Natural killer cell (primary cell): ENCODE data around the gene MAP3K19. TPM values are rescaled to one million over a fixed set of nuclear protein-coding genes. Genes with fewer than 3 reads are reported as not detected.

Source experiments
- ATAC-seq, 3 donors: fragments of 150-1000 bp in 2 of 3; fragments of 200-7000 bp in 1 of 3; cut with Tn5 transposase; 1 replicate in 1 of 3; 2 replicates in 2 of 3; pipeline ENCODE4 v1.10.0; 2021; ENCODE audit warnings: mild to moderate bottlenecking in 2 of 3, moderate library complexity in 2 of 3
- DNase-seq, 2 donors: peaks; one replicate each; pipeline versions ENCODE4 v3.0.0 to v3.0.0-alpha.2; 2013 to 2021; ENCODE audit warnings: mixed read lengths in 1 of 2
- H3K27ac ChIP-seq: one replicate; pipeline ENCODE4 v1.5.1; 2013; ENCODE audit warnings: mild to moderate bottlenecking, low read length
- H3K27me3 ChIP-seq: one replicate; pipeline ENCODE4 v1.6.1; 2013; ENCODE audit warnings: low read length; ENCODE audit not compliant: control insufficient read depth, insufficient read depth
- H3K36me3 ChIP-seq: one replicate; pipeline ENCODE4 v1.6.1; 2013; ENCODE audit warnings: low read length; ENCODE audit not compliant: control insufficient read depth, insufficient read depth
- H3K4me1 ChIP-seq: one replicate; pipeline ENCODE4 v1.6.1; 2013; ENCODE audit warnings: low read length; ENCODE audit not compliant: control insufficient read depth, insufficient read depth
- H3K4me3 ChIP-seq: one replicate; pipeline ENCODE4 v1.5.1; 2013; ENCODE audit warnings: low read length
- H3K9me3 ChIP-seq: one replicate; pipeline ENCODE4 v1.6.1; 2013; ENCODE audit warnings: low read length; ENCODE audit not compliant: control insufficient read depth, insufficient read depth
- H3K27ac Mint-ChIP-seq, 2 donors: one replicate each; pipeline ENCODE4 v1.8.0; 2022; ENCODE audit warnings: mild to moderate bottlenecking in 2 of 2, mixed read lengths in 2 of 2, moderate library complexity in 1 of 2
- H3K27me3 Mint-ChIP-seq, 2 donors: one replicate each; pipeline ENCODE4 v1.8.0; 2022; ENCODE audit warnings: low read depth in 2 of 2, mixed read lengths in 2 of 2
- H3K36me3 Mint-ChIP-seq: one replicate; pipeline ENCODE4 v1.8.0; 2022; ENCODE audit warnings: mixed read lengths
- H3K4me1 Mint-ChIP-seq, 2 donors: one replicate each; pipeline ENCODE4 v1.8.0; 2022; ENCODE audit warnings: mixed read lengths in 2 of 2
- H3K4me3 Mint-ChIP-seq: one replicate; pipeline ENCODE4 v1.8.0; 2022; ENCODE audit warnings: mild to moderate bottlenecking, moderate library complexity, mixed read lengths
- H3K9me3 Mint-ChIP-seq, 2 donors: one replicate each; pipeline ENCODE4 v1.8.0; 2022; ENCODE audit warnings: mixed read lengths in 2 of 2
- WGBS: methylation state at CpG from one replicate; pipeline ENCODE4 v1.1.7; 2013; ENCODE audit warnings: missing lambda C conversion rate; ENCODE audit not compliant: insufficient coverage; 5-methylcytosine and 5-hydroxymethylcytosine counted together
- intact Hi-C: fragments of 100-400 bp; cut with micrococcal nuclease; formaldehyde crosslinking; loops from one replicate; pipeline ENCODE4 v1.14.2; 2022
- total RNA-seq, 4 donors: library from RNA; stranded (reverse); fragments of 120-200 nt in 1 of 4; gene quantifications; one replicate each; pipeline versions ENCODE4 v1.2.3 to v1.2.4, GENCODE V29; 2013 to 2022
- TF ChIP-seq, protein P1 (sequence below): fragments of 200-600 bp; IDR thresholded peaks from one replicate; pipeline ENCODE4 v1.8.0; 2022; ENCODE audit warnings: antibody characterized with exemption

The MAP3K19 gene
- total RNA-seq, 3 donors from 2014 or later (not counting 1 experiment from before 2014, with no cell fraction given): not detected

DNA sequence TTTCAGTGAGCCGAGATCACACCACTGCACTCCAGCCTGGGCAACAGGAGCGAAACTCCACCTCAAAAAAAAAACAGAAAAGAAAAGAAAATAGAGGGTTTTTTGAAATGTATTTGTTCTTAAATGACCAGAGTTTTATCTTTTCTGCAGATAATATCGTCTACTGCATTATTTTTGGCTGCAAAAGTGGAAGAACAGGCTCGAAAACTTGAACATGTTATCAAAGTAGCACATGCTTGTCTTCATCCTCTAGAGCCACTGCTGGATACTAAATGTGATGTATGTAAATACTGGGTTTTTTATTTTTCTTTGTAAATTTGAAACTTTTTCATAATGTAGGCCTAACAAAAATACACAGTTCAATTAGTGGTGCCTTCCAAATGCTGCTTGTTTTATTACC is 110.6 kb downstream of the MAP3K19 start:
- Histone ChIP-seq H3K4me3 (no peak overlapping the region), H3K9me3 (no peaks in the 10 kb centered on the region), H3K27ac (no peak overlapping the region), H3K4me1 (peaks cover 6% of the 10 kb centered on the region), H3K27me3 (no peaks in the 10 kb centered on the region), H3K36me3 (peaks cover 40% of the 10 kb centered on the region)
- H3K9me3 Mint-ChIP-seq: no peaks in the 10 kb centered on the region
- H3K4me3 Mint-ChIP-seq: no peak overlapping the region
- ATAC-seq: no peak
- peak overlapping the region in 1 of 2 donors; percentile 27 for H3K27ac Mint-ChIP-seq
- intact Hi-C loops: no loop called here
- no peaks in the 10 kb centered on the region for H3K27me3 Mint-ChIP-seq
- no peaks in the 10 kb centered on the region for H3K36me3 Mint-ChIP-seq
- 99% methylated on average over 3 of the region's 4 CpGs for WGBS
- peaks cover 32 to 43% of the 10 kb centered on the region in 2 donors for H3K4me1 Mint-ChIP-seq
- no peak for DNase-seq
- TF ChIP-seq, protein P1, sequence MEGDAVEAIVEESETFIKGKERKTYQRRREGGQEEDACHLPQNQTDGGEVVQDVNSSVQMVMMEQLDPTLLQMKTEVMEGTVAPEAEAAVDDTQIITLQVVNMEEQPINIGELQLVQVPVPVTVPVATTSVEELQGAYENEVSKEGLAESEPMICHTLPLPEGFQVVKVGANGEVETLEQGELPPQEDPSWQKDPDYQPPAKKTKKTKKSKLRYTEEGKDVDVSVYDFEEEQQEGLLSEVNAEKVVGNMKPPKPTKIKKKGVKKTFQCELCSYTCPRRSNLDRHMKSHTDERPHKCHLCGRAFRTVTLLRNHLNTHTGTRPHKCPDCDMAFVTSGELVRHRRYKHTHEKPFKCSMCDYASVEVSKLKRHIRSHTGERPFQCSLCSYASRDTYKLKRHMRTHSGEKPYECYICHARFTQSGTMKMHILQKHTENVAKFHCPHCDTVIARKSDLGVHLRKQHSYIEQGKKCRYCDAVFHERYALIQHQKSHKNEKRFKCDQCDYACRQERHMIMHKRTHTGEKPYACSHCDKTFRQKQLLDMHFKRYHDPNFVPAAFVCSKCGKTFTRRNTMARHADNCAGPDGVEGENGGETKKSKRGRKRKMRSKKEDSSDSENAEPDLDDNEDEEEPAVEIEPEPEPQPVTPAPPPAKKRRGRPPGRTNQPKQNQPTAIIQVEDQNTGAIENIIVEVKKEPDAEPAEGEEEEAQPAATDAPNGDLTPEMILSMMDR: no peak

DNA sequence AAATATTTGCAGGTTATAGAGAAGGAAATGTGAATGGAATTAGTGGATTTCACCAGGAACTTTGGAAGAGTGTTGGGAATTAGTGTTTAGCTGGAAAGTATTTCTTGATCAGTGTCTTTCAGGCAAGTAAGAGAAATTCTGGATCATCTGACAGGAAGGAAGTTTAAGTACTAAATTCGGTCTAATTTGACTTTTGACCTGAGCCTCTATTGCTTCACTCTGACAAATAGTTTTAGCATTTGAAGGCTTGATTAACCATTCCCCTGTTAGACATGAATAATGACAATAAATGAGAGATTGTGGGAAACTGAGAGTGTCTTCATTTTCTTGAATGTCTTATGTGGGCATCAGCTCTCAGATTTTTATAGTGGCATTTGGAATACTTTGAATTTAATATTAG is 112.6 kb downstream of the MAP3K19 start:
- no peaks in the 10 kb centered on the region for H3K9me3 Mint-ChIP-seq
- no peaks in the 10 kb centered on the region for H3K36me3 Mint-ChIP-seq
- peak overlapping the region; percentile 31 to 33 for H3K27ac Mint-ChIP-seq
- Histone ChIP-seq H3K4me3 (no peak overlapping the region), H3K9me3 (no peaks in the 10 kb centered on the region), H3K4me1 (peaks cover 9% of the 10 kb centered on the region), H3K27me3 (no peaks in the 10 kb centered on the region), H3K27ac (no peak overlapping the region), H3K36me3 (peaks cover 24% of the 10 kb centered on the region)
- H3K4me1 Mint-ChIP-seq: peaks cover 48 to 59% of the 10 kb centered on the region in 2 donors
- ATAC-seq: no peak
- no peak for DNase-seq
- TF ChIP-seq, protein P1: no peak
- intact Hi-C loops: no loop called here
- H3K4me3 Mint-ChIP-seq: no peak overlapping the region
- WGBS: 9% methylated on average over 1 of the region's 1 CpG
- no peaks in the 10 kb centered on the region for H3K27me3 Mint-ChIP-seq

DNA sequence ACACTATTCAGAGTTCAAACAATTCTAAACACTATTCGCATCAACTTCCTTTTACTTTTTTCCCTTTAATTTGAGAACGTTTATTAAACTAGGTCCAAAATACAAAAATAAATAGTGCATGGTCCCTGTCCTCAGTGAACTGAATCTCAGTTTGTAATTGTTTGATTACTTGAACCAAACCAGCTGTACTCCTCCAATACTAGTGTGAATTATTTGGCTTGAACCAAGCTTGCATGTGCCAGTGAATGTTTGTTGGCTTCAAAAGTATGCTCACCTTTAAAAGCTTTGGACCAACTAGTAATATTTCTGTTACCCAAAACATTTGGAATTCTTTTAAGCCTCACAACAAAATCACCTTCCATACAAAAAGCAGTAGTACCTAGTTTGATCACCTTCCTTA is 113.1 kb downstream of the MAP3K19 start:
- 88% methylated on average over 1 of the region's 2 CpGs for WGBS
- H3K27ac Mint-ChIP-seq: peak overlapping the region; percentile 31 to 33
- no peaks in the 10 kb centered on the region for H3K36me3 Mint-ChIP-seq

DNA sequence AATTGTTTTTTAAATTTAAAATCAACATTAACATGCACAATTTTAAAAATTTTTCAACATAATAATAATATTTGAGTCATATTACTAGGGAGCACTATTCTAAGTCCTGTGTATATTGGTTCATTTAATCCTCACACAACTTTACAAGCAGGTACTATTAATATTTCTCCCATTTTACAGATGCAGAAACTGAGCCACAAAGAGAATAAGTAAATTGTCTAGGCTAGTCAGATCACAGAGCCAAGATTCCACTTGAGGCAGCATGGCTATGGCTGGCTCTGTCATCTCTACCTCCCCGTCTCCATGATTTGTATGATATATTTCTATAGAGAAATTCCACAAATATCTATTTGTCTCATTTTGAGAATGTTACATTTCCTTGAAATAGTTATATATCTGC is 113.5 kb downstream of the MAP3K19 start:
- no peaks in the 10 kb centered on the region for H3K36me3 Mint-ChIP-seq
- H3K27ac ChIP-seq: no peak overlapping the region
- H3K4me1 ChIP-seq: peaks cover 9% of the 10 kb centered on the region
- DNase-seq: no peak
- H3K27me3 ChIP-seq: no peaks in the 10 kb centered on the region
- TF ChIP-seq, protein P1: no peak
- no peaks in the 10 kb centered on the region for H3K27me3 Mint-ChIP-seq
- H3K4me3 Mint-ChIP-seq: no peak overlapping the region
- peaks cover 55 to 65% of the 10 kb centered on the region in 2 donors for H3K4me1 Mint-ChIP-seq
- peak overlapping the region; percentile 33 to 64 for H3K27ac Mint-ChIP-seq
- intact Hi-C loops: no loop called here
- no peaks in the 10 kb centered on the region for H3K9me3 ChIP-seq
- peaks cover 17% of the 10 kb centered on the region for H3K36me3 ChIP-seq
- no peak for ATAC-seq
- no peaks in the 10 kb centered on the region for H3K9me3 Mint-ChIP-seq
- H3K4me3 ChIP-seq: no peak overlapping the region
- no CpG with 5 or more reads among the region's 1 CpG for WGBS

More for the DNA sequence above, 113.1 kb downstream of the MAP3K19 start:
- Mint-ChIP-seq H3K4me3 (no peak overlapping the region), H3K4me1 (peaks cover 53 to 63% of the 10 kb centered on the region in 2 donors), H3K27me3 (no peaks in the 10 kb centered on the region), H3K9me3 (no peaks in the 10 kb centered on the region)
- DNase-seq (no peak), ATAC-seq (no peak)
- Histone ChIP-seq H3K4me1 (peaks cover 9% of the 10 kb centered on the region), H3K4me3 (no peak overlapping the region), H3K27me3 (no peaks in the 10 kb centered on the region), H3K27ac (no peak overlapping the region), H3K9me3 (no peaks in the 10 kb centered on the region), H3K36me3 (peaks cover 21% of the 10 kb centered on the region)
- TF ChIP-seq, protein P1: no peak
- intact Hi-C loops: no loop called here
